ENCODE results near the gene SGPP2.

SGPP2 gene

GRCh38 chr2:222436040-222436413 is 11.7 kb downstream of the SGPP2 start:
- TF ChIP-seq POLR2A (IDR thresholded peaks at IDR 0.05; ENCODE audit: low read length) (no peak), GATA1 (IDR thresholded peaks at IDR 0.05; ENCODE audit: low read depth, low read length) (no peak)
- DNase-seq = no peak

GRCh38 chr2:222439692-222440091 is 15.3 kb downstream of the SGPP2 start:
- no peak for DNase-seq
- TF ChIP-seq POLR2A (IDR thresholded peaks at IDR 0.05; ENCODE audit: low read length) = no peak
- TF ChIP-seq GATA1 (IDR thresholded peaks at IDR 0.05; ENCODE audit: low read depth, low read length) = no peak

DNA sequence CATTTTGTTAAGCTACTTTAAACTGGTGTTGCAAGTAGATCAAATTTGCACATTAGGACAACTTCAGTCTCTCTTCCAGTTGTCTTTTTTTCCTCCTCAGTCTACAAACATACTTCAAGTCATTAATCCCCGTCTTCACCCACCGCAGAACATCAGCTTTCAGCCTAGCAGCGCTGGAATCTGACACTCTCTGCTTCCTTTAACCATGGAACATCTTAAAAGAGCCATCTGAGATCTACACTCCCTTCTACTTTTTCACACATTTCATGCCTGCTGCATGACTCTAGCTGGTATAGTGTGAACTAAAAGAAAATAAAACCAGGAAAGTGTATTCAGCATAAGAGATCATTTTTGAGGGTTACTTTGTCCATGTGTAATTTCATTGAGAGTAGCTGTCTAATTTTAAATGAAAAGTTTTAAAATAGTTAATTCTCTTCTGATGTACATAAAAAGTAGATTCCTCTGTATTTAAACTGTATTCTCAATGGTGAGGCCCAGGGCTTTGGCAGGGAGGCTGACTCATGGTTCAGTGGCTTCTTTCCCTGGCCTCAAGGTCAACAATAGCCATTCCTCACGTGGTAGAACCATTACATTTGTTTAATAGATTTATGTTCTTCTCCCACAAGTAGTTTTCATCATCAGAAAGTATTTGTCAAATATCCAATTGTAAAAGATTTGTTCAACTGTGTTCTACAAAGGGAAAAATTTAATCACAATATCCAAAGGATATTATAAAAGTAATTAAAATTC is 16.5 kb downstream of the SGPP2 start:
- TF ChIP-seq GATA1 (IDR thresholded peaks at IDR 0.05; ENCODE audit: low read depth, low read length) (no peak), POLR2A (IDR thresholded peaks at IDR 0.05; ENCODE audit: low read length) (no peak)
- DNase-seq = no peak

DNA sequence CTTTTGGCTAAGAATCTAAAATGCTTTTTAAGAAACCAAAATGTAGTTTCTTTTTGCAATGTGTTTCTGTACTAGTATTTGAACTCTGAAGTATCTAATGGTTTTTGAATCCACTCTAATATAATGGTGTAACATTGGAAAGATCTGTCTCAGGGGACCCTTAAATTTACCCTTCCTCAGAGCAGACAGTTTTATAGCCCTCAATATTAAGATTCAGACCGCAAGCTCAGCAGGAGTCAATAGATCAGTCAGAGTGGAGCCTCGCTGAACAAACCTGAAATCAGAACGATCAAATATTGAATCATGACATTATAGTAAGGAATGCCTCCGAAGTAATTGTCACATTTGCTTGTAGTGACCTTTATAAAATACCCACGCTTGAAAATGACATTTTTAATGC is 18.3 kb downstream of the SGPP2 start:
- no peak for DNase-seq
- TF ChIP-seq POLR2A (IDR thresholded peaks at IDR 0.05; ENCODE audit: low read length) = no peak
- TF ChIP-seq GATA1 (IDR thresholded peaks at IDR 0.05; ENCODE audit: low read depth, low read length) = no peak

GRCh38 chr2:222445227-222445626 is 20.9 kb downstream of the SGPP2 start:
- TF ChIP-seq POLR2A (IDR thresholded peaks at IDR 0.05; ENCODE audit: low read length) (no peak), GATA1 (IDR thresholded peaks at IDR 0.05; ENCODE audit: low read depth, low read length) (no peak)
- DNase-seq = no peak

GRCh38 chr2:222447131-222447530 is 22.8 kb downstream of the SGPP2 start:
- no peak for DNase-seq
- no peak for TF ChIP-seq GATA1 (IDR thresholded peaks at IDR 0.05; ENCODE audit: low read depth, low read length)
- TF ChIP-seq POLR2A (IDR thresholded peaks at IDR 0.05; ENCODE audit: low read length) = no peak

DNA sequence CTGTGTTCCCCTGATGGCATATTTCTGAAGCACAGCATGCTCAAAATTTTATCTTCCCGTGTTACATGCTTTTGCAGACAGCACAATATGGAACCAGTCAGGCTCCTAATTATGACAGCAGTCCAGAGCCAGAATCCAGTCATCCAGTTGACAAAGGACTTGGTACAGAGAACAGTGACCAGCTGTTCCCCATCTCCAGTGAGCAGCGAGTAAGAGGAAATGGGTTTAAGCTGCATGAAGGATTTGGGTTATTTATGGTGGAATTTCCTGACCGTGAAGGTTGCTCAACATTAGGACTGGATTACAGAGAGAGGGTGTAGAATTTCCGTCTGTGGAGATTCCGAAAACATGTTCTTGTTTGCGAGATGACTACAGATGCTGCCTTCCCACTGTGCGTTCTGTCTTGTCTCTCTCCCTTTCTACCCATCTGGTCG is 24.4 kb downstream of the SGPP2 start:
- no peak for TF ChIP-seq POLR2A (IDR thresholded peaks at IDR 0.05; ENCODE audit: low read length)
- DNase-seq = no peak

- no peak for TF ChIP-seq GATA1 (IDR thresholded peaks at IDR 0.05; ENCODE audit: low read depth, low read length)
- no peak for TF ChIP-seq POLR2A (IDR thresholded peaks at IDR 0.05; ENCODE audit: low read length)
- no peak for DNase-seq
These were observed 25.7 kb downstream of the SGPP2 start for GRCh38 chr2:222450021-222450420.

DNA sequence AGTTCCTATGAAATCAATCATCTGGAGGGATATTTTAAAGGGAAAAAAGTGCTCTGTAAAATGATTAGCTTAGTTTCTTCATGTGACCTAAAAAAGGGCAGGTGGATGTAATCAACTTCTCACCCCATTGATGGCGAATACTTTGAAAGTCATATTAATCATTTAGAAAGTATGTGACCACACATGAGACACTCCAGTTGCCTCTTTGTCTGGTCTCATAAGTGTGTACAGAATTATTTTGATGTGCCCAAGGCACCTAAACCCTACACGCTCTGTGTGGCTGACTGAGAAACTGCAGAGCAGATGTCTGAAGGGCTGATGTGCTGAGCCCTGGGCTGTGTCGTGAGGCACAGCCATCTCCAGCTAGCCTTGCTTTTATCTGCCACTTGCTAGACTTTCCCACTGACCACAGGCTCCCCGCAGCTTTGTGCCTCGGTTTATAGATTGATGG is 26.9 kb downstream of the SGPP2 start:
- no peak for DNase-seq
- no peak for TF ChIP-seq POLR2A (IDR thresholded peaks at IDR 0.05; ENCODE audit: low read length)

GRCh38 chr2:222452422-222452950 is 28.1 kb downstream of the SGPP2 start:
- TF ChIP-seq GATA1 (IDR thresholded peaks at IDR 0.05; ENCODE audit: low read depth, low read length) (no peak), POLR2A (IDR thresholded peaks at IDR 0.05; ENCODE audit: low read length) (no peak)

DNA sequence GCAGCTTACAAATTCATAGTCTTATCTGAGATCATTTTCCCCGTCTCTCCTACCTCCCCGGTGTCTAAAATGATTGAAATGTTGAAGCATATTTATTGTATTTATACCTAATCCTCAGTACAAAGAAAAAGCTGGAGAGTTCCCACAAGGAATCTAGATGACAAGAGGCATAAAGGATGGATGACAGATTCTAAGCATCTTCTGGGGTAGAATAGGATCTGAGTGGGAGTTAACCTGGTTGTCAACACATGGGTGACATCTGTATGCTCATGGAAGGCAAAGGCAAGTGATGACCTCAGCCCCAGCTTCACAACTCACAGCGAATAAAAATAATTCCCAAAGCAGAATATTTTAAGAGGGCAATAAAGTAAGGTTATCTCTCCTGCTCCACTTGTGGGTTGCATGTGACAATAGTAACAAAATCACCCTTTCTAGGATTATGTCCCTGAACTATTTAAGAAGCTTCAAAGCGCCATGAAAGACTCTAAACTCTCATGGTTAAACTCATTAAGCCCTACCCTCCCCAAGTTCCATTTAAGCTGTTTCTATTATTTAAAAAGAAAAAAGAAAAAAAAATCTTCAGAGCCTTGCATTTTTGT is 32.2 kb downstream of the SGPP2 start:
- TF ChIP-seq GATA1 (IDR thresholded peaks at IDR 0.05; ENCODE audit: low read depth, low read length) (no peak), POLR2A (IDR thresholded peaks at IDR 0.05; ENCODE audit: low read length) (no peak)
- DNase-seq = no peak

More at GRCh38 chr2:222452422-222452950, 28.1 kb downstream of the SGPP2 start:
- DNase-seq = no peak

GRCh38 chr2:222459983-222460382 is 35.6 kb downstream of the SGPP2 start:
- TF ChIP-seq POLR2A (IDR thresholded peaks at IDR 0.05; ENCODE audit: low read length) = no peak
- no peak for TF ChIP-seq GATA1 (IDR thresholded peaks at IDR 0.05; ENCODE audit: low read depth, low read length)
- DNase-seq = no peak

DNA sequence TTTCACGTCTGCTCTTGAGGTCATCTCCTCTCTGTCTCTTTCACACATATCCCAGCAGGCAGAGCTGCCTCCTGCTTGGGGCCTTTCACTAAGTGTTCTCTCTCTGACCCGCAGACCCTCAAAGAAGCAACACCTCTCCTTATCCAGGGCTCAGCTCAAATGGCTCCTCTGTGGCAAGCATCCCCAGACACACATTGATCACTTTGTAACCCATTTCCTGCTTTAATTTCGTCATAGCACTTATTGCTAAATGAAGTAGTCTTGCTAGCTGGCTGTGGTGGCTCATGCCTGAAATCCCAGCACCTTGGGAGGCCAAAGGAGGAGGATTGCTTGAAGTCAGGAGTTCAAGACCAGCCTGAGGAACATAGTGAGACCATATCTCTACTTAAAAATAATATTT is 41.4 kb downstream of the SGPP2 start:
- TF ChIP-seq GATA1 (IDR thresholded peaks at IDR 0.05; ENCODE audit: low read depth, low read length) = no peak
- TF ChIP-seq POLR2A (IDR thresholded peaks at IDR 0.05; ENCODE audit: low read length) = no peak
- no peak for DNase-seq

DNA sequence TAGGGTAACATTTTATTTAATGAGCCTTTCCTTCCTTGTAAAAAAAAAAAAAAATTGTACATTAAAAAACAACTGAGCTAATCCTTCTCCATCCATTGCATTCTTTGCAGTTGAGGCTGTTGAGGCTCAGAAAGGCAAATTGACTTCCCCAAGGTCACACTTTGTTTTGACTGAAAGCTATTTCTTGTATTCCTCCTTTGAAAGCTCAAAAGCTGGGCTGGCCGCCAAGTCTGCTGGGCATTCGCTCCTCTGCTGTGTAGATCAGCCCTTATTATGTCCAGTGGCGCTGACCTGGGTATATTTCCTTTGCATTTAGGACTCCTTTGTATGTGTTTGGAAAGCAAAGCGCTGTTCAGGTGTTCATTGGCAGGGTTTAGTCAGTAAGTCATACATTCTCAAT is 44.0 kb downstream of the SGPP2 start:
- TF ChIP-seq POLR2A (IDR thresholded peaks at IDR 0.05; ENCODE audit: low read length) (no peak), GATA1 (IDR thresholded peaks at IDR 0.05; ENCODE audit: low read depth, low read length) (no peak)
- DNase-seq = no peak
